Measurements from ENCODE around the gene VNN1. TPM values are rescaled to one million over a fixed set of nuclear protein-coding genes. Genes with fewer than 3 reads are reported as not detected.
"Not testable (repeated sequence)": the region's sequence is repeated elsewhere in the genome, so short reads cannot be mapped to it uniquely, and the experiment has no call there.

The VNN1 gene
- polyA plus RNA-seq, 3 donors, result 0.14 to 0.19 (median 0.14) TPM

- no peak for DNase-seq
These were observed 12.2 kb upstream of the VNN1 start for GRCh38 chr6:132725947-132726607.

- no peak for DNase-seq
These were observed 11.6 kb upstream of the VNN1 start for GRCh38 chr6:132725471-132725870.

GRCh38 chr6:132719736-132720448 lies 6.0 kb upstream of the VNN1 start:
- no peak for DNase-seq

GRCh38 chr6:132715881-132716637 lies 2.2 kb upstream of the VNN1 start:
- no peak for DNase-seq

GRCh38 chr6:132715204-132715603 lies 1.3 kb upstream of the VNN1 start:
- peak; percentile 9 for DNase-seq

- DNase-seq, result no peak
These were observed 305 bp upstream of the VNN1 start for GRCh38 chr6:132714160-132714559.

- no peak for DNase-seq
These were observed 1.5 kb downstream of the VNN1 start for GRCh38 chr6:132712366-132712765.

- no peak for DNase-seq
These were observed 5.1 kb downstream of the VNN1 start for GRCh38 chr6:132708771-132709170.

GRCh38 chr6:132708002-132708401 lies 5.9 kb downstream of the VNN1 start:
- no peak for DNase-seq

GRCh38 chr6:132706756-132707155 lies 7.1 kb downstream of the VNN1 start:
- DNase-seq, result not testable (repeated sequence)

- no peak for DNase-seq
These were observed 9.9 kb downstream of the VNN1 start for GRCh38 chr6:132703936-132704335.

- no peak for DNase-seq
These were observed 15.2 kb downstream of the VNN1 start for GRCh38 chr6:132698608-132699007.

GRCh38 chr6:132695773-132696172 lies 18.1 kb downstream of the VNN1 start:
- no peak for DNase-seq

- no peak for DNase-seq
These were observed 20.4 kb downstream of the VNN1 start for GRCh38 chr6:132693478-132693877.

- no peak for DNase-seq
These were observed 23.2 kb downstream of the VNN1 start for GRCh38 chr6:132690678-132691077.

GRCh38 chr6:132687306-132687705 lies 26.5 kb downstream of the VNN1 start:
- no peak for DNase-seq

GRCh38 chr6:132686531-132686930 lies 27.3 kb downstream of the VNN1 start:
- DNase-seq, result no peak

- DNase-seq, result no peak
These were observed 28.8 kb downstream of the VNN1 start for GRCh38 chr6:132685009-132685408.

- no peak for DNase-seq
These were observed 29.6 kb downstream of the VNN1 start for GRCh38 chr6:132684272-132684671.

- no peak for DNase-seq
These were observed 30.3 kb downstream of the VNN1 start for GRCh38 chr6:132683543-132683942.

GRCh38 chr6:132679094-132679493 lies 34.8 kb downstream of the VNN1 start:
- not testable (repeated sequence) for DNase-seq

GRCh38 chr6:132675749-132676148 lies 38.1 kb downstream of the VNN1 start:
- no peak for DNase-seq

GRCh38 chr6:132675002-132675401 lies 38.9 kb downstream of the VNN1 start:
- DNase-seq, result no peak
